GM10248 (cell line): ENCODE measurements around the gene NRDC.

ENCODE experiments used
- CTCF ChIA-PET: fragments of 300-600 bp; sonication (Branson Sonifier 250); formaldehyde crosslinking; extraction: SDS; loops from one replicate; lab custom pipeline; 2021; ENCODE audit warnings: antibody characterized with exemption; lab: Yijun Ruan, JAX
- POLR2A ChIA-PET: fragments of 350-650 bp; sonication (Branson Sonifier 250); formaldehyde crosslinking; extraction: SDS; loops from one replicate; lab custom pipeline; 2020; ENCODE audit warnings: antibody characterized with exemption; lab: Yijun Ruan, JAX
- DNase-seq: peaks from one replicate; pipeline ENCODE4 v3.0.0; 2012; ENCODE audit errors: extremely low spot score
- CTCF ChIP-seq: IDR thresholded peaks from 2 replicates; pipeline ENCODE4 v1.5.1; 2012; ENCODE audit warnings: mild to moderate bottlenecking, low read depth; ENCODE audit errors: extremely low read depth, missing control alignments, control extremely low read depth

The NRDC gene

GRCh38 chr1:51859333-51859732, 19.2 kb downstream of the NRDC start:
- no peak for TF ChIP-seq CTCF
- ChIA-PET POLR2A (no interaction called here), CTCF (no interaction called here)

GRCh38 chr1:51858892-51859291, 19.6 kb downstream of the NRDC start:
- CTCF ChIA-PET = no interaction called here

More at GRCh38 chr1:51859333-51859732, 19.2 kb downstream of the NRDC start:
- no peak for DNase-seq

GRCh38 chr1:51856745-51857144, 21.8 kb downstream of the NRDC start:
- TF ChIP-seq CTCF = no peak
- CTCF ChIA-PET = interaction anchor here (2.2 kb wide), 1 partner anchor 17 kb away, joined by 8 read pairs; no protein-coding TSS in a partner anchor
- no peak for DNase-seq
- POLR2A ChIA-PET = no interaction called here

More at GRCh38 chr1:51858892-51859291, 19.6 kb downstream of the NRDC start:
- no peak for DNase-seq
- POLR2A ChIA-PET = no interaction called here
- no peak for TF ChIP-seq CTCF

GRCh38 chr1:51855624-51856023, 22.9 kb downstream of the NRDC start:
- ChIA-PET POLR2A (no interaction called here), CTCF (interaction anchor here (0.6 to 2.2 kb wide), 3 partner anchors 16 to 22 kb away, joined by 3 to 8 read pairs (median 3); no protein-coding TSS in a partner anchor)
- DNase-seq = no peak
- TF ChIP-seq CTCF = no peak

GRCh38 chr1:51853360-51853759, 25.2 kb downstream of the NRDC start:
- no peak for TF ChIP-seq CTCF
- DNase-seq = no peak
- POLR2A ChIA-PET = no interaction called here
- CTCF ChIA-PET = no interaction called here

GRCh38 chr1:51851882-51852396, 26.6 kb downstream of the NRDC start:
- TF ChIP-seq CTCF = no peak
- ChIA-PET POLR2A (no interaction called here), CTCF (no interaction called here)
- no peak for DNase-seq
